ENCODE data around the gene CNTNAP5. TPM values are rescaled to one million over a fixed set of nuclear protein-coding genes. Genes with fewer than 3 reads are reported as not detected.

The CNTNAP5 gene
- total and polyA plus RNA-seq, 2 donors (not counting 3 experiments of a cell fraction or from before 2014, with no cell fraction given), result not detected

DNA sequence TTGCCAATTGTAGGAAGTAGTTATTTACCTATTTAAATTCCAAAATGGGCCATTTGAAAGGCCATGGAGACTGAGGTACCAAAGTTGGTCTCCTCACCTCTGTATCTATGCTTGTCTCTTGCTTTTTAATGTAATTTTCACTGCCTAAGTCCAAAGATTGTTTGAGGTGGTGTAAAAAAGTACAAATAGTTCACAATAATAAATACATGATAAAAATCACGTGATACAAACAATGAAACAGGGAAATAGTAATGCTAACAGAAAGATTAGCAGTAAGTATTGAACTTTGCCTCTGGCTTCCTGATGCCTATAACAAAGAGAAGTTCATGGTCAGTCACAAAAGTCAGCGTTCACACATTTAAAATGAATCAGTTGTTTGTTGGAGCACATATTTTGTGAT, 67.6 kb downstream of the CNTNAP5 start:
- Histone ChIP-seq H3K4me3 (replicated peaks in 1 of 3; ENCODE audit: insufficient read depth in 1 of 3, low read depth in 1 of 3, low read length in 3 of 3) (no peak overlapping the region), H3K4me1 (ENCODE audit: control insufficient read depth, extremely low read depth, insufficient read depth, low read length) (no peaks in the 10 kb centered on the region), H3K79me2 (ENCODE audit: control insufficient read depth, insufficient read depth, low read length) (no peaks in the 10 kb centered on the region), H3K9ac (replicated peaks; ENCODE audit: extremely low read depth, insufficient read depth, low read length) (no peak overlapping the region), H3K4me2 (ENCODE audit: insufficient read depth, low read length) (no peak overlapping the region), H4K20me1 (replicated peaks; ENCODE audit: control insufficient read depth, extremely low read depth, insufficient read depth, low read length) (no peaks in the 10 kb centered on the region), H3K9me3 (replicated peaks; ENCODE audit: control insufficient read depth, insufficient read depth, low read length) (peaks cover 2% of the 10 kb centered on the region), H2AFZ (ENCODE audit: low read depth, low read length) (no peak overlapping the region), H3K9me1 (replicated peaks; ENCODE audit: control insufficient read depth, extremely low read depth, insufficient read depth, low read length) (no peaks in the 10 kb centered on the region), H3K36me3 (ENCODE audit: control insufficient read depth in 2 of 2, extremely low read depth in 1 of 2, insufficient read depth in 2 of 2, low read length in 2 of 2) (no peaks in the 10 kb centered on the region), H3K27me3 (ENCODE audit: control insufficient read depth in 2 of 2, insufficient read depth in 2 of 2, low read length in 2 of 2) (no peaks in the 10 kb centered on the region), H3K27ac (ENCODE audit: insufficient read depth, low read depth, low read length) (no peak overlapping the region)
- BruUV-seq (replicated peaks), result no TSS peak
- ChIA-PET CTCF (no interaction called here), POLR2A (no interaction called here)
- DNase-seq (ENCODE audit: low read depth, low spot score), result no peak
- dilution Hi-C loops (cut with MboI; ENCODE audit: extremely low pct_ligation_motif_present, low sequenced_read_pairs) (no loop called here), intact Hi-C loops (cut with micrococcal nuclease) (no loop called here)
- FAIRE-seq, result no peak
- TF ChIP-seq POLR2AphosphoS5 (IDR thresholded peaks at IDR 0.05; ENCODE audit: insufficient read depth, low read depth, low read length) (no peak), FOS (IDR thresholded peaks at IDR 0.05; ENCODE audit: borderline replicate concordance, insufficient read depth, low read length) (no peak), MYC (IDR thresholded peaks at IDR 0.05; ENCODE audit: low read depth, low read length) (no peak), POLR2A (IDR thresholded peaks at IDR 0.05; ENCODE audit: low read depth, low read length) (no peak), JUN (IDR thresholded peaks at IDR 0.05; ENCODE audit: borderline replicate concordance, insufficient read depth, insufficient read length, low read depth) (no peak), GATA2 (IDR thresholded peaks at IDR 0.05; ENCODE audit: insufficient read depth, insufficient read length, low read depth, low read length) (no peak), MAX (IDR thresholded peaks at IDR 0.05; ENCODE audit: insufficient read depth, insufficient read length) (no peak), EZH2 (IDR thresholded peaks at IDR 0.05; ENCODE audit: borderline replicate concordance, low read depth, low read length, severe bottlenecking) (no peak)
- TF ChIP-seq, protein P1, sequence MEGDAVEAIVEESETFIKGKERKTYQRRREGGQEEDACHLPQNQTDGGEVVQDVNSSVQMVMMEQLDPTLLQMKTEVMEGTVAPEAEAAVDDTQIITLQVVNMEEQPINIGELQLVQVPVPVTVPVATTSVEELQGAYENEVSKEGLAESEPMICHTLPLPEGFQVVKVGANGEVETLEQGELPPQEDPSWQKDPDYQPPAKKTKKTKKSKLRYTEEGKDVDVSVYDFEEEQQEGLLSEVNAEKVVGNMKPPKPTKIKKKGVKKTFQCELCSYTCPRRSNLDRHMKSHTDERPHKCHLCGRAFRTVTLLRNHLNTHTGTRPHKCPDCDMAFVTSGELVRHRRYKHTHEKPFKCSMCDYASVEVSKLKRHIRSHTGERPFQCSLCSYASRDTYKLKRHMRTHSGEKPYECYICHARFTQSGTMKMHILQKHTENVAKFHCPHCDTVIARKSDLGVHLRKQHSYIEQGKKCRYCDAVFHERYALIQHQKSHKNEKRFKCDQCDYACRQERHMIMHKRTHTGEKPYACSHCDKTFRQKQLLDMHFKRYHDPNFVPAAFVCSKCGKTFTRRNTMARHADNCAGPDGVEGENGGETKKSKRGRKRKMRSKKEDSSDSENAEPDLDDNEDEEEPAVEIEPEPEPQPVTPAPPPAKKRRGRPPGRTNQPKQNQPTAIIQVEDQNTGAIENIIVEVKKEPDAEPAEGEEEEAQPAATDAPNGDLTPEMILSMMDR (IDR thresholded peaks at IDR 0.05; ENCODE audit: extremely low read depth in 1 of 2, insufficient read depth in 1 of 2, low read depth in 1 of 2, low read length in 2 of 2), result no peak

All from endothelial cell of umbilical vein (primary cell).